GM23338 (cell line): ENCODE results near the gene NUBP1.

Experiments
- CTCF ChIP-seq, 2 experiments: fragments of 200-600 bp in 1 of 2; sonication (generic) in 1 of 2; conservative IDR thresholded peaks; 2 replicates each; pipeline versions ENCODE4 v1.5.1 to v1.6.1; 2016 to 2017; ENCODE audit warnings: antibody characterized with exemption in 2 of 2, low read depth in 2 of 2, mild to moderate bottlenecking in 2 of 2, moderate library complexity in 1 of 2
- EZH2 ChIP-seq: fragments of 200-600 bp; sonication (generic); IDR thresholded peaks from one replicate; pipeline ENCODE4 v1.8.0; 2017; ENCODE audit warnings: antibody characterized with exemption, mild to moderate bottlenecking, low read depth; ENCODE audit not compliant: unreplicated experiment
- EZH2phosphoT487 ChIP-seq: fragments of 200-600 bp; sonication (generic); IDR thresholded peaks from one replicate; pipeline ENCODE4 v1.8.1; 2018; ENCODE audit warnings: antibody characterized with exemption; ENCODE audit not compliant: unreplicated experiment
- POLR2AphosphoS5 ChIP-seq: IDR thresholded peaks from 2 replicates; pipeline ENCODE4 v1.6.1; 2016; ENCODE audit warnings: antibody characterized with exemption, low read depth
- REST ChIP-seq: IDR thresholded peaks from one replicate; pipeline ENCODE4 v1.6.1; 2018; ENCODE audit warnings: antibody characterized with exemption; ENCODE audit not compliant: unreplicated experiment
- ZNF331 ChIP-seq: fragments of 250-450 bp; sonication (Bioruptor Pico); IDR thresholded peaks from 2 replicates; pipeline ENCODE4 v1.5.0; 2020; ENCODE audit warnings: low read depth, mild to moderate bottlenecking, moderate library complexity

GRCh38 chr16:10752843-10753523, 9.3 kb downstream of the NUBP1 start:
- no peak for TF ChIP-seq CTCF (conservative IDR thresholded peaks at IDR 0.05; ENCODE audit: low read depth in 2 of 2)
- TF ChIP-seq EZH2phosphoT487 = no peak
- TF ChIP-seq REST = no peak
- no peak for TF ChIP-seq POLR2AphosphoS5
- TF ChIP-seq EZH2 = no peak
- no peak for TF ChIP-seq ZNF331 (CRISPR knock-in tag)
